ENCODE data around the gene PPP1R1B.

Gene PPP1R1B

GRCh38 chr17:39595294-39595693 is 31.5 kb upstream of the PPP1R1B start:
- Histone ChIP-seq H3K36me3 (ENCODE audit: insufficient read depth, low read length) (no peaks in the 10 kb centered on the region), H3K4me1 (ENCODE audit: insufficient read depth, low read length) (peaks cover 12% of the 10 kb centered on the region), H3K27ac (ENCODE audit: low read depth, low read length) (no peak overlapping the region), H3K9me3 (ENCODE audit: low read length) (no peaks in the 10 kb centered on the region), H3K4me3 (ENCODE audit: low read depth in 1 of 2, low read length in 2 of 2) (no peak overlapping the region), H3K27me3 (ENCODE audit: control insufficient read depth in 1 of 2, insufficient read depth in 2 of 2, low read length in 2 of 2) (peaks cover 36 to 74% of the 10 kb centered on the region in 2 donors), H3K9ac (ENCODE audit: low read length) (no peak overlapping the region)

- Histone ChIP-seq H3K4me1 (ENCODE audit: insufficient read depth, low read length) (peaks cover 12% of the 10 kb centered on the region), H3K9ac (ENCODE audit: low read length) (no peak overlapping the region), H3K36me3 (ENCODE audit: insufficient read depth, low read length) (no peaks in the 10 kb centered on the region), H3K9me3 (ENCODE audit: low read length) (no peaks in the 10 kb centered on the region), H3K27me3 (ENCODE audit: control insufficient read depth in 1 of 2, insufficient read depth in 2 of 2, low read length in 2 of 2) (peaks cover 43 to 81% of the 10 kb centered on the region in 2 donors), H3K4me3 (ENCODE audit: low read depth in 1 of 2, low read length in 2 of 2) (no peak overlapping the region), H3K27ac (ENCODE audit: low read depth, low read length) (no peak overlapping the region)
Observed at GRCh38 chr17:39595928-39596510, 30.7 kb upstream of the PPP1R1B start.

GRCh38 chr17:39596543-39597267 is 30.0 kb upstream of the PPP1R1B start:
- H3K36me3 ChIP-seq (ENCODE audit: insufficient read depth, low read length) = no peaks in the 10 kb centered on the region
- H3K27me3 ChIP-seq (ENCODE audit: control insufficient read depth in 1 of 2, insufficient read depth in 2 of 2, low read length in 2 of 2) = peaks cover 50 to 85% of the 10 kb centered on the region in 2 donors
- no peak overlapping the region for H3K4me3 ChIP-seq (ENCODE audit: low read depth in 1 of 2, low read length in 2 of 2)
- peaks cover 12% of the 10 kb centered on the region for H3K4me1 ChIP-seq (ENCODE audit: insufficient read depth, low read length)
- H3K9me3 ChIP-seq (ENCODE audit: low read length) = no peaks in the 10 kb centered on the region
- no peak overlapping the region for H3K27ac ChIP-seq (ENCODE audit: low read depth, low read length)
- no peak overlapping the region for H3K9ac ChIP-seq (ENCODE audit: low read length)

GRCh38 chr17:39597372-39598046 is 29.2 kb upstream of the PPP1R1B start:
- Histone ChIP-seq H3K27ac (ENCODE audit: low read depth, low read length) (no peak overlapping the region), H3K9ac (ENCODE audit: low read length) (no peak overlapping the region), H3K36me3 (ENCODE audit: insufficient read depth, low read length) (no peaks in the 10 kb centered on the region), H3K4me1 (ENCODE audit: insufficient read depth, low read length) (peaks cover 12% of the 10 kb centered on the region), H3K27me3 (ENCODE audit: control insufficient read depth in 1 of 2, insufficient read depth in 2 of 2, low read length in 2 of 2) (peaks cover 58 to 85% of the 10 kb centered on the region in 2 donors), H3K9me3 (ENCODE audit: low read length) (no peaks in the 10 kb centered on the region), H3K4me3 (ENCODE audit: low read depth in 1 of 2, low read length in 2 of 2) (no peak overlapping the region)

- Histone ChIP-seq H3K9me3 (ENCODE audit: low read length) (no peaks in the 10 kb centered on the region), H3K4me1 (ENCODE audit: insufficient read depth, low read length) (peaks cover 12% of the 10 kb centered on the region), H3K27ac (ENCODE audit: low read depth, low read length) (no peak overlapping the region), H3K4me3 (ENCODE audit: low read depth in 1 of 2, low read length in 2 of 2) (no peak overlapping the region), H3K9ac (ENCODE audit: low read length) (no peak overlapping the region), H3K36me3 (ENCODE audit: insufficient read depth, low read length) (no peaks in the 10 kb centered on the region), H3K27me3 (ENCODE audit: control insufficient read depth in 1 of 2, insufficient read depth in 2 of 2, low read length in 2 of 2) (peaks cover 63 to 86% of the 10 kb centered on the region in 2 donors)
Observed at GRCh38 chr17:39598047-39598481, 28.7 kb upstream of the PPP1R1B start.

- Histone ChIP-seq H3K4me1 (ENCODE audit: insufficient read depth, low read length) (peaks cover 12% of the 10 kb centered on the region), H3K4me3 (ENCODE audit: low read depth in 1 of 2, low read length in 2 of 2) (no peak overlapping the region), H3K27me3 (ENCODE audit: control insufficient read depth in 1 of 2, insufficient read depth in 2 of 2, low read length in 2 of 2) (peaks cover 69 to 89% of the 10 kb centered on the region in 2 donors), H3K9me3 (ENCODE audit: low read length) (no peaks in the 10 kb centered on the region), H3K9ac (ENCODE audit: low read length) (no peak overlapping the region), H3K36me3 (ENCODE audit: insufficient read depth, low read length) (no peaks in the 10 kb centered on the region), H3K27ac (ENCODE audit: low read depth, low read length) (no peak overlapping the region)
Observed at GRCh38 chr17:39598630-39599003, 28.1 kb upstream of the PPP1R1B start.

GRCh38 chr17:39599004-39599664 is 27.6 kb upstream of the PPP1R1B start:
- no peaks in the 10 kb centered on the region for H3K9me3 ChIP-seq (ENCODE audit: low read length)
- H3K4me3 ChIP-seq (ENCODE audit: low read depth in 1 of 2, low read length in 2 of 2) = no peak overlapping the region

GRCh38 chr17:39599665-39600231 is 27.0 kb upstream of the PPP1R1B start:
- no peaks in the 10 kb centered on the region for H3K36me3 ChIP-seq (ENCODE audit: insufficient read depth, low read length)
- H3K4me1 ChIP-seq (ENCODE audit: insufficient read depth, low read length) = peaks cover 12% of the 10 kb centered on the region
- H3K4me3 ChIP-seq (ENCODE audit: low read depth in 1 of 2, low read length in 2 of 2) = no peak overlapping the region
- peaks cover 75 to 100% of the 10 kb centered on the region in 2 donors for H3K27me3 ChIP-seq (ENCODE audit: control insufficient read depth in 1 of 2, insufficient read depth in 2 of 2, low read length in 2 of 2)
- no peaks in the 10 kb centered on the region for H3K9me3 ChIP-seq (ENCODE audit: low read length)
- H3K9ac ChIP-seq (ENCODE audit: low read length) = no peak overlapping the region
- H3K27ac ChIP-seq (ENCODE audit: low read depth, low read length) = no peak overlapping the region

More at GRCh38 chr17:39599004-39599664, 27.6 kb upstream of the PPP1R1B start:
- H3K9ac ChIP-seq (ENCODE audit: low read length) = no peak overlapping the region
- H3K4me1 ChIP-seq (ENCODE audit: insufficient read depth, low read length) = peaks cover 12% of the 10 kb centered on the region
- peaks cover 74 to 94% of the 10 kb centered on the region in 2 donors for H3K27me3 ChIP-seq (ENCODE audit: control insufficient read depth in 1 of 2, insufficient read depth in 2 of 2, low read length in 2 of 2)
- H3K27ac ChIP-seq (ENCODE audit: low read depth, low read length) = no peak overlapping the region
- no peaks in the 10 kb centered on the region for H3K36me3 ChIP-seq (ENCODE audit: insufficient read depth, low read length)

- no peak overlapping the region for H3K9ac ChIP-seq (ENCODE audit: low read length)
- no peak overlapping the region for H3K27ac ChIP-seq (ENCODE audit: low read depth, low read length)
- peaks cover 12% of the 10 kb centered on the region for H3K4me1 ChIP-seq (ENCODE audit: insufficient read depth, low read length)
- H3K27me3 ChIP-seq (ENCODE audit: control insufficient read depth in 1 of 2, insufficient read depth in 2 of 2, low read length in 2 of 2) = peaks cover 78 to 100% of the 10 kb centered on the region in 2 donors
- no peaks in the 10 kb centered on the region for H3K36me3 ChIP-seq (ENCODE audit: insufficient read depth, low read length)
- H3K4me3 ChIP-seq (ENCODE audit: low read depth in 1 of 2, low read length in 2 of 2) = no peak overlapping the region
- no peaks in the 10 kb centered on the region for H3K9me3 ChIP-seq (ENCODE audit: low read length)
Observed at GRCh38 chr17:39600288-39600996, 26.3 kb upstream of the PPP1R1B start.

GRCh38 chr17:39600997-39601597 is 25.7 kb upstream of the PPP1R1B start:
- no peak overlapping the region for H3K27ac ChIP-seq (ENCODE audit: low read depth, low read length)
- no peak overlapping the region for H3K9ac ChIP-seq (ENCODE audit: low read length)
- no peaks in the 10 kb centered on the region for H3K9me3 ChIP-seq (ENCODE audit: low read length)
- H3K36me3 ChIP-seq (ENCODE audit: insufficient read depth, low read length) = no peaks in the 10 kb centered on the region
- peaks cover 18% of the 10 kb centered on the region for H3K4me1 ChIP-seq (ENCODE audit: insufficient read depth, low read length)
- H3K4me3 ChIP-seq (ENCODE audit: low read depth in 1 of 2, low read length in 2 of 2) = no peak overlapping the region
- peaks cover 77 to 99% of the 10 kb centered on the region in 2 donors for H3K27me3 ChIP-seq (ENCODE audit: control insufficient read depth in 1 of 2, insufficient read depth in 2 of 2, low read length in 2 of 2)

Data from muscle layer of colon (tissue), 2 donors.